ENCODE results near the gene RAP1GAP2. TPM values are rescaled to one million over a fixed set of nuclear protein-coding genes. Genes with fewer than 3 reads are reported as not detected.
A peak's percentile ranks its signal among the peaks of the same experiment; 100 is the strongest.

Gene RAP1GAP2
- total and polyA plus RNA-seq, 2 of the 8 experiments (the other 6 are each of a cell fraction or from before 2014, with no cell fraction given), result 24.0 to 63.8 TPM

DNA sequence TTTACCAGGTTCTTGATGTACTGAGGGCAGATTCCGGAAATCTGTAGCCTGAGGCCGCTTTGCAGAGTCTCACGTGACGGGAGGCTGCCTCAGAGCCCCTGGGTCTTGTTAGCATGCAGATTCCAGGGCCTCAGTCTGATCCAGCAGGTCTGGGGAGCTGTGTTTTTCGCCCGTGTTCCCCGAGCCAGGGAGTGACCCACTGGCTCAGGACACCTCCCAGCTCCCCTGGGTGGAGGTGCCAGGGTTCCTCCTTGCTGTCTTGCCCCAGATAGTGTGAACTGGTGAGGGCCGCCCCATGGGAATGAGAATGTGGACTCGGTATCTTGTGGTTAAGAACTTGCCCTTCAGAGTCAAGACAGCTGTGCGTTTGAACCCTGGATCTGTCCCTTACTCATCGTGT, 168.6 kb downstream of the RAP1GAP2 start:
- no peak for FAIRE-seq
- Histone ChIP-seq H3K79me1 (ENCODE audit: low read depth, low read length) (peaks cover 2% of the 10 kb centered on the region), H2BK12ac (ENCODE audit: low read depth, low read length) (no peak overlapping the region), H3K18ac (ENCODE audit: extremely low read depth, low read length) (no peak overlapping the region), H3K27me3 (replicated peaks in 1 of 4; ENCODE audit: control insufficient read depth in 3 of 4, extremely low read depth in 1 of 4, insufficient read depth in 3 of 4, low read length in 3 of 4) (no peaks in the 10 kb centered on the region), H2AFZ (ENCODE audit: low read length) (no peak overlapping the region), H3K9me3 (ENCODE audit: insufficient read depth in 2 of 2, low read depth in 1 of 2, low read length in 1 of 2) (no peaks in the 10 kb centered on the region), H2BK5ac (ENCODE audit: low read depth, low read length) (no peak overlapping the region), H3K9ac (replicated peaks in 1 of 4; ENCODE audit: extremely low read depth in 1 of 4, low read depth in 3 of 4, low read length in 3 of 4) (peak overlapping the region in 1 of 4 experiments; percentile 38; a peak in 2 of 7 replicates), H3K79me2 (ENCODE audit: control insufficient read depth in 1 of 2, insufficient read depth in 2 of 2, low read length in 2 of 2) (no peaks in the 10 kb centered on the region), H3K36me3 (ENCODE audit: control insufficient read depth in 2 of 4, insufficient read depth in 4 of 4, low read length in 3 of 4) (peaks cover 0 to 12% (median 4%) of the 10 kb centered on the region in 4 experiments; a peak in 3 of 8 replicates), H3K4me2 (ENCODE audit: insufficient read depth in 1 of 2, low read depth in 2 of 2, low read length in 2 of 2) (no peak overlapping the region), H3K4me1 (replicated peaks in 1 of 4; ENCODE audit: control insufficient read depth in 3 of 4, insufficient read depth in 4 of 4, low read length in 3 of 4) (peaks cover 2 to 13% (median 3%) of the 10 kb centered on the region in 4 experiments; a peak in 3 of 7 replicates), H3K14ac (ENCODE audit: insufficient read length) (no peak overlapping the region), H3K23me2 (ENCODE audit: low read depth, low read length) (no peaks in the 10 kb centered on the region), H4K20me1 (replicated peaks in 1 of 2; ENCODE audit: control insufficient read depth in 1 of 2, insufficient read depth in 2 of 2, low read length in 2 of 2) (peaks cover 0 to 4% of the 10 kb centered on the region in 2 experiments), H2AK5ac (ENCODE audit: low read depth, low read length) (no peak overlapping the region), H4K91ac (replicated peaks; ENCODE audit: insufficient read length, low read length) (no peak overlapping the region), H2BK15ac (ENCODE audit: low read length) (no peak overlapping the region), H3K23ac (ENCODE audit: insufficient read length) (no peak overlapping the region), H4K5ac (ENCODE audit: insufficient read length, low read depth, low read length) (no peak overlapping the region), H2BK20ac (ENCODE audit: low read length) (no peak overlapping the region), H3K56ac (replicated peaks; ENCODE audit: insufficient read length, low read depth, low read length) (no peak overlapping the region), H3K4me3 (ENCODE audit: extremely low read depth in 1 of 4, insufficient read depth in 2 of 4, low read depth in 3 of 4, low read length in 4 of 4) (no peak overlapping the region), H3K27ac (ENCODE audit: low read depth, low read length) (no peak overlapping the region), H3K4ac (replicated peaks; ENCODE audit: insufficient read length, low read depth, low read length) (no peak overlapping the region), H4K8ac (ENCODE audit: extremely low read depth, insufficient read depth, low read length) (no peak overlapping the region), H2BK120ac (replicated peaks; ENCODE audit: low read depth, low read length) (no peak overlapping the region)
- DNase-seq (ENCODE audit: low read depth in 1 of 2, low spot score in 2 of 2), result no peak
- CTCF ChIA-PET (ENCODE audit: partially characterized antibody), result interaction anchor here (1.3 kb wide), 2 partner anchors 48 to 51 kb away, joined by 3 read pairs; no protein-coding TSS in a partner anchor
- POLR2A ChIA-PET (ENCODE audit: partially characterized antibody), result interaction anchor here (1.5 kb wide), 1 partner anchor 9 kb away, joined by 3 read pairs; no protein-coding TSS in a partner anchor
- 93% methylated on average over 11 of the region's 11 CpGs; no CpG with 5 or more reads in 1 of the 2 experiments for WGBS, 2 experiments (ENCODE audit: extremely low coverage in 1 of 2, insufficient coverage in 1 of 2, insufficient read length in 1 of 2, insufficient replicate concordance in 2 of 2, low coverage in 1 of 2, low lambda C conversion rate in 2 of 2, missing lambda C conversion rate in 1 of 2)
- TF ChIP-seq USF2 (IDR thresholded peaks at IDR 0.05; ENCODE audit: low read length) (no peak), EP300 (IDR thresholded peaks at IDR 0.05; ENCODE audit: borderline replicate concordance in 1 of 2, low read depth in 2 of 2, low read length in 2 of 2) (no peak), SP2 (IDR thresholded peaks at IDR 0.05; ENCODE audit: low read length) (no peak), POLR2A (IDR thresholded peaks at IDR 0.05; ENCODE audit: control extremely low read depth in 1 of 2, low read depth in 2 of 2, low read length in 2 of 2) (no peak), CHD2 (IDR thresholded peaks at IDR 0.05; ENCODE audit: low read length) (no peak), CREB1 (IDR thresholded peaks at IDR 0.05) (no peak), SAP30 (IDR thresholded peaks at IDR 0.05; ENCODE audit: insufficient read depth, insufficient replicate concordance, low read length) (no peak), PHF8 (conservative IDR thresholded peaks at IDR 0.05; ENCODE audit: low read depth, low read length) (no peak), GABPA (IDR thresholded peaks at IDR 0.05; ENCODE audit: borderline replicate concordance, insufficient read depth, low read length) (no peak)
- TF ChIP-seq, protein P1, sequence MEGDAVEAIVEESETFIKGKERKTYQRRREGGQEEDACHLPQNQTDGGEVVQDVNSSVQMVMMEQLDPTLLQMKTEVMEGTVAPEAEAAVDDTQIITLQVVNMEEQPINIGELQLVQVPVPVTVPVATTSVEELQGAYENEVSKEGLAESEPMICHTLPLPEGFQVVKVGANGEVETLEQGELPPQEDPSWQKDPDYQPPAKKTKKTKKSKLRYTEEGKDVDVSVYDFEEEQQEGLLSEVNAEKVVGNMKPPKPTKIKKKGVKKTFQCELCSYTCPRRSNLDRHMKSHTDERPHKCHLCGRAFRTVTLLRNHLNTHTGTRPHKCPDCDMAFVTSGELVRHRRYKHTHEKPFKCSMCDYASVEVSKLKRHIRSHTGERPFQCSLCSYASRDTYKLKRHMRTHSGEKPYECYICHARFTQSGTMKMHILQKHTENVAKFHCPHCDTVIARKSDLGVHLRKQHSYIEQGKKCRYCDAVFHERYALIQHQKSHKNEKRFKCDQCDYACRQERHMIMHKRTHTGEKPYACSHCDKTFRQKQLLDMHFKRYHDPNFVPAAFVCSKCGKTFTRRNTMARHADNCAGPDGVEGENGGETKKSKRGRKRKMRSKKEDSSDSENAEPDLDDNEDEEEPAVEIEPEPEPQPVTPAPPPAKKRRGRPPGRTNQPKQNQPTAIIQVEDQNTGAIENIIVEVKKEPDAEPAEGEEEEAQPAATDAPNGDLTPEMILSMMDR (IDR thresholded peaks at IDR 0.05; ENCODE audit: control extremely low read depth in 1 of 3, insufficient read depth in 1 of 3, low read depth in 1 of 3, low read length in 3 of 3), result no peak
